ENCODE measurements around the gene KRT39. TPM values are rescaled to one million over a fixed set of nuclear protein-coding genes. Genes with fewer than 3 reads are reported as not detected.

Gene KRT39
- total and polyA plus RNA-seq, 10 of the 15 experiments (the other 5 are each of a cell fraction or from before 2014, with no cell fraction given) = not detected

GRCh38 chr17:41004397-41004796 is 37.6 kb upstream of the KRT39 start (continued):
- no peak for TF ChIP-seq MYC (IDR thresholded peaks at IDR 0.05; ENCODE audit: insufficient read depth, insufficient read length, insufficient replicate concordance, low read length, severe bottlenecking)

GRCh38 chr17:41003926-41004325 is 37.2 kb upstream of the KRT39 start:
- 18% methylated on average over 4 of the region's 4 CpGs for WGBS (ENCODE audit: insufficient coverage, insufficient replicate concordance, low lambda C conversion rate, missing lambda C conversion rate)
- no peak overlapping the region for H3K4me3 ChIP-seq
- BruUV-seq (replicated peaks) = no TSS peak
- no peak overlapping the region for H3K27ac ChIP-seq (ENCODE audit: control insufficient read depth, insufficient read depth)
- CTCF ChIA-PET = interaction anchor here (1.9 kb wide), 1 partner anchor 9 kb away, joined by 4 read pairs; no protein-coding TSS in a partner anchor
- intact Hi-C loops (cut with micrococcal nuclease; ENCODE audit: unreplicated experiment) = no loop called here
- no peak overlapping the region for H3K4me2 ChIP-seq (ENCODE audit: control insufficient read depth, insufficient read depth)
- no peaks in the 10 kb centered on the region for H3K36me3 ChIP-seq (ENCODE audit: control insufficient read depth in 2 of 2, insufficient read depth in 2 of 2, low read length in 1 of 2)
- POLR2A ChIA-PET = interaction anchor here (0.5 kb wide), 1 partner anchor 802 kb away, joined by 3 read pairs; no protein-coding TSS in a partner anchor
- no peaks in the 10 kb centered on the region for H3K4me1 ChIP-seq (ENCODE audit: control insufficient read depth, insufficient read depth, low read length)
- RAD21 ChIA-PET (ENCODE audit: unreplicated experiment) = no interaction called here
- no peaks in the 10 kb centered on the region for H4K20me1 ChIP-seq (ENCODE audit: control insufficient read depth, insufficient read depth)
- no peaks in the 10 kb centered on the region for H3K9me3 ChIP-seq (replicated peaks; ENCODE audit: control insufficient read depth, insufficient read depth, low read length)
- no peak overlapping the region for H3K9ac ChIP-seq (ENCODE audit: control insufficient read depth, insufficient read depth, low read length)
- FAIRE-seq (no peak), ATAC-seq (no peak), DNase-seq (ENCODE audit: low read depth, low spot score) (no peak)
- in situ Hi-C loops (cut with MboI) = no loop called here
- H2AFZ ChIP-seq (ENCODE audit: control insufficient read depth, low read depth, low read length) = no peak overlapping the region
- no peaks in the 10 kb centered on the region for H3K79me2 ChIP-seq (ENCODE audit: control insufficient read depth, insufficient read depth, low read length)
- SMC1A ChIA-PET (ENCODE audit: uncharacterized antibody, unreplicated experiment) = no interaction called here
- H3K27me3 ChIP-seq (replicated peaks in 1 of 2; ENCODE audit: control insufficient read depth in 2 of 2, insufficient read depth in 2 of 2, low read length in 1 of 2) = peaks cover 0 to 3% of the 10 kb centered on the region in 2 experiments; a peak in 3 of 4 replicates
- TF ChIP-seq ZNF622 (IDR thresholded peaks at IDR 0.05) (no peak), RFX5 (IDR thresholded peaks at IDR 0.05; ENCODE audit: low read depth, low read length) (no peak), ELK1 (IDR thresholded peaks at IDR 0.05; ENCODE audit: low read depth, low read length) (no peak), NFXL1 (IDR thresholded peaks at IDR 0.05; ENCODE audit: borderline replicate concordance) (no peak), SMARCA5 (IDR thresholded peaks at IDR 0.05) (no peak), MTA3 (IDR thresholded peaks at IDR 0.05; ENCODE audit: borderline replicate concordance, low read length) (no peak)

Measured in GM12878 (cell line).